ENCODE data around the gene FGF3.

DNA sequence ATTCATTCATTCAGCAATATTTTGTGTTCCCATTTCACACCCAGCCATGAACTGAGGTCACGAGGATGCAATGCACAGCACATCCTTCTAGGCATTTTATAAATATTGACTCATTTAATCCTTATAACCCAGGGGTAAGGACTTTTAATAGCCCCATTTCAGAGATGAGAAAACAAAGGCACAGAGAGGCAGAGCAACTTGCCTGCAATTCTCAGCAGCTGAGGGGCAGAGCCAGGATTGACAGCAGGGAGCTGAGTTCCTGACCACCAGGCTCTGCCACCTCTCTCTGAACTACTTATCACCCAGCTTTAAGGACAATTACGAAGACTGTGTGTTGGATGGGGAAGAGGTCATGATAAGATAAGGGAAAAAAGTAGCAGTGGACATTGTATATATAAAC lies 12.8 kb upstream of the FGF3 start:
- TF ChIP-seq, protein P1, sequence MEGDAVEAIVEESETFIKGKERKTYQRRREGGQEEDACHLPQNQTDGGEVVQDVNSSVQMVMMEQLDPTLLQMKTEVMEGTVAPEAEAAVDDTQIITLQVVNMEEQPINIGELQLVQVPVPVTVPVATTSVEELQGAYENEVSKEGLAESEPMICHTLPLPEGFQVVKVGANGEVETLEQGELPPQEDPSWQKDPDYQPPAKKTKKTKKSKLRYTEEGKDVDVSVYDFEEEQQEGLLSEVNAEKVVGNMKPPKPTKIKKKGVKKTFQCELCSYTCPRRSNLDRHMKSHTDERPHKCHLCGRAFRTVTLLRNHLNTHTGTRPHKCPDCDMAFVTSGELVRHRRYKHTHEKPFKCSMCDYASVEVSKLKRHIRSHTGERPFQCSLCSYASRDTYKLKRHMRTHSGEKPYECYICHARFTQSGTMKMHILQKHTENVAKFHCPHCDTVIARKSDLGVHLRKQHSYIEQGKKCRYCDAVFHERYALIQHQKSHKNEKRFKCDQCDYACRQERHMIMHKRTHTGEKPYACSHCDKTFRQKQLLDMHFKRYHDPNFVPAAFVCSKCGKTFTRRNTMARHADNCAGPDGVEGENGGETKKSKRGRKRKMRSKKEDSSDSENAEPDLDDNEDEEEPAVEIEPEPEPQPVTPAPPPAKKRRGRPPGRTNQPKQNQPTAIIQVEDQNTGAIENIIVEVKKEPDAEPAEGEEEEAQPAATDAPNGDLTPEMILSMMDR (optimal IDR thresholded peaks at IDR 0.05 in 1 of 3, IDR thresholded peaks at IDR 0.05 in 1 of 3, conservative IDR thresholded peaks at IDR 0.05 in 1 of 3; ENCODE audit: extremely low read depth in 1 of 3, insufficient read depth in 2 of 3, low read length in 3 of 3): no peak
- TF ChIP-seq EZH2 (IDR thresholded peaks at IDR 0.05; ENCODE audit: low read length): no peak
